ENCODE measurements around the gene PC.

Gene PC

DNA sequence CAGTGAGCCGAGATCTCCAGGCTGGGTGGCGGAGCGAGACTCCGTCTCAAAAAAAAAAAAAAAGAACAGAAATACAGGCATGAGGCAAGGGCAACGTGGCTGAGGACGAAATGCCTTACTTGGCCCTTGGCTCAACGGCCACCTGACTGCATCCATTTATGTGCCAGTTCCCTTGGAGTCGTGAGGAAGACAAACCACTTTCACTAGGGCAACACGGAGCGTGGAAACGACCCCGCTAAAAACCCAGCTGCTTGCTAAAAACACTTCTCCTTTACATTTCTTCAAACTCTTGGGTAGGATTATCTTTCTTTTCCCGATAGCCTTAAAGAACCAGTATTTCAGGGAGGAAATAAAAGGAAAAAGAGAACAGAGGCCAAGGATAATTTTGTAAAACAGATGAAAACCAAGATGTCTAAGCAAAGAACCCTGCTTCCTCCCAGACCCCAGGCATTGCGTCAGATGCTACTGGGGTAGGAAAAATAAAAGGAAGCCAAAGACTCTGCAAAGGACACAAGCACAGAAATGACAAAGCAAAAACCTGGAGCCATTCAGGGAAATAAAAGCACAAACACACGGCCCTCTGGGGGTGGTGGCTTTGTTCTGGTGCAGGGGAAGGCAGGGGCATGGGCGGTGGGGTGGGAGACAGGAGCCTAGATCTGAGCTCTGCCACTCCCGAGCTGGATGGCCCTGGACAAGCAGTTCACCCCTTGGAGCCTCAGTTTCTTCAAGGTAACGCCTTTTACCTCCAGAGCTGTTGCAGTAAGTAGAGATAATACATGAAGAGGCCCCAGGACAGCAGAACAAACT, 37.0 kb downstream of the PC start:
- no peak for DNase-seq (ENCODE audit: low read depth)
- no peak for TF ChIP-seq CTCF (IDR thresholded peaks at IDR 0.05; ENCODE audit: insufficient read depth, low read depth, low read length, missing control alignments)
- no peak overlapping the region for H3K4me3 ChIP-seq (ENCODE audit: low read length)

- no peak overlapping the region for H3K4me3 ChIP-seq (ENCODE audit: low read length)
- TF ChIP-seq CTCF (IDR thresholded peaks at IDR 0.05; ENCODE audit: insufficient read depth, low read depth, low read length, missing control alignments) = no peak
- DNase-seq (ENCODE audit: low read depth) = no peak
Observed at GRCh38 chr11:66919923-66920322, 38.3 kb downstream of the PC start.

GRCh38 chr11:66918741-66919140, 39.4 kb downstream of the PC start:
- DNase-seq (ENCODE audit: low read depth) = no peak
- H3K4me3 ChIP-seq (ENCODE audit: low read length) = no peak overlapping the region
- no peak for TF ChIP-seq CTCF (IDR thresholded peaks at IDR 0.05; ENCODE audit: insufficient read depth, low read depth, low read length, missing control alignments)

GRCh38 chr11:66915866-66916265, 42.3 kb downstream of the PC start:
- H3K4me3 ChIP-seq (ENCODE audit: low read length) = no peak overlapping the region
- no peak for TF ChIP-seq CTCF (IDR thresholded peaks at IDR 0.05; ENCODE audit: insufficient read depth, low read depth, low read length, missing control alignments)
- DNase-seq (ENCODE audit: low read depth) = no peak

DNA sequence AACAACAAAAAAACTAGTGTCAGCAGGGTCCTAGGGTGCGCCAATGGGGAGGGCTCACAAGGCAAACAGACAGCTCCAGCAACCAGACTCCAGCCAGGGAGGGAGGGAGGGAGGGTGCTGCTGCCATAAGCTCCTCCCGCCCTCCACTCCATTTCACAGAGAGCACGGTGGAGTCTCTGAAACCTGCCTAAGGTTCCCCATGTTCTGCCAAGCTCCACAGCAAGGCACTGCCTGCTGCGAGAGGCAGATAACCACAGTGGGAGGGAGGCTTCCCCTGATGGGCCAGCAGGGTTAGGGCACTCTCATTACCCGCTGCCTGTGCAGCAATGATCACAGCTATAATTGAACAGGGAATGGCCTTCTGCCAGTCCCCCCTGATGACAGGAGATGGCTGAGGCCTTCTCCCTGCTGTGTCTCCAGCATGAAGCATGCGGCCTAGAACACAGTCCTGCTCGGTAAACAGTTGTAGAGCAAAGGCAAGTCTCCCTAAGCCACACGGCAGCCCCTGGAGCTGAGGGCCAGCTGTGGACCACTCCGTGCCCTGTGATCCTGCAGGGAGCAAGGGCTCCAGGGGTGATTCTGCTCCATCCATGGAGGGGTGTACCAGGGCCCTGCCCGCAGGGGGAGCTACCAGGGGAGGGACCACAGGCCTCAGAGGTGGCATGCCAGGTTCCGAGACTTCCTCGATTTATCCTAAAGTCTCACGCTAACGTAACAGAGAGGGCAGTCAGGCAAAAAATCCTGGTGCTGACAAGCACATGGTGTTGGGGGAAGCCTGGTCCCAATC, 42.9 kb downstream of the PC start:
- no peak for TF ChIP-seq CTCF (IDR thresholded peaks at IDR 0.05; ENCODE audit: insufficient read depth, low read depth, low read length, missing control alignments)
- DNase-seq (ENCODE audit: low read depth) = no peak
- no peak overlapping the region for H3K4me3 ChIP-seq (ENCODE audit: low read length)

DNA sequence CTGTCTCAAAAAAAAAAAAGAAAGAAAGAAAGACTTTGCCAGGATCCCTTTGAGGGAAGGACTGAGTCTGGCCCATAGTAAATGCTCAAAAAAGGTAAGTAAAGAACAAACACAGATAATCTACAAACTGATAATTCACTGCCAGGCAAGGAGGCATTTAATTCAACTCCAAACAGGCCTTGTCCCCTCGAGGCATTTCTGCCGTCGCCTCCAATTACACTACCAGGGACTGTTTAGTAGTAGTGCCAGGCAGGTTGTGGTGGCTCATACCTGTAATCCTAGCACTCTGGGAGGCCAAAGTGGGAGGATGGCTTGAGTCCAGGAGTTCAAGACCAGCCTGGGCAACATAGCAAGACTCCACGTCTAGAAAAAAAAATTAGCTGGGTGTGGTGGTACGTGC, 43.7 kb downstream of the PC start:
- no peak for TF ChIP-seq CTCF (IDR thresholded peaks at IDR 0.05; ENCODE audit: insufficient read depth, low read depth, low read length, missing control alignments)
- DNase-seq (ENCODE audit: low read depth) = no peak
- no peak overlapping the region for H3K4me3 ChIP-seq (ENCODE audit: low read length)

Data from epithelial cell of esophagus (primary cell).